NCI-H1417 treated with DMSO at 0.1 percent for 48 hours (cell line): ENCODE results near the gene GDPD4.

ENCODE experiments used
- DNase-seq: peaks from one replicate; lab custom pipeline; 2025; lab: John Stamatoyannopoulos, UW

Gene GDPD4

GRCh38 chr11:77204754-77205466 is 96.6 kb downstream of the GDPD4 start:
- DNase-seq = no peak

- no peak for DNase-seq
Observed at GRCh38 chr11:77203901-77204753, 97.4 kb downstream of the GDPD4 start.

GRCh38 chr11:77202941-77203900 is 98.3 kb downstream of the GDPD4 start:
- no peak for DNase-seq

GRCh38 chr11:77201991-77202841 is 99.3 kb downstream of the GDPD4 start:
- DNase-seq = no peak

GRCh38 chr11:77201370-77201769 is 100.1 kb downstream of the GDPD4 start:
- no peak for DNase-seq

GRCh38 chr11:77200351-77201268 is 100.9 kb downstream of the GDPD4 start:
- DNase-seq = no peak

GRCh38 chr11:77199137-77199745 is 102.2 kb downstream of the GDPD4 start:
- DNase-seq = no peak

GRCh38 chr11:77198440-77198849 is 103.0 kb downstream of the GDPD4 start:
- no peak for DNase-seq

- DNase-seq = no peak
Observed at GRCh38 chr11:77197626-77198320, 103.7 kb downstream of the GDPD4 start.

GRCh38 chr11:77196961-77197360 is 104.5 kb downstream of the GDPD4 start:
- no peak for DNase-seq

GRCh38 chr11:77195071-77195755 is 106.3 kb downstream of the GDPD4 start:
- no peak for DNase-seq

- DNase-seq = no peak
Observed at GRCh38 chr11:77193911-77194830, 107.3 kb downstream of the GDPD4 start.

- no peak for DNase-seq
Observed at GRCh38 chr11:77193167-77193566, 108.3 kb downstream of the GDPD4 start.

- DNase-seq = no peak
Observed at GRCh38 chr11:77191823-77192495, 109.5 kb downstream of the GDPD4 start.

GRCh38 chr11:77191429-77191822 is 110.1 kb downstream of the GDPD4 start:
- DNase-seq = no peak

- no peak for DNase-seq
Observed at GRCh38 chr11:77190331-77191075, 111.0 kb downstream of the GDPD4 start.
